Muscle layer of duodenum (tissue), 2 donors: ENCODE results near the gene GHSR.
A peak's percentile ranks its signal among the peaks of the same experiment; 100 is the strongest.

Source experiments
- H3K27ac ChIP-seq: one replicate; pipeline ENCODE4 v1.7.0; 2013; ENCODE audit warnings: mild to moderate bottlenecking, low read length
- H3K27me3 ChIP-seq: one replicate; pipeline ENCODE4 v1.7.0; 2013; ENCODE audit warnings: low read depth, mild to moderate bottlenecking, control low read depth, low read length
- H3K36me3 ChIP-seq, 2 donors: one replicate each; pipeline ENCODE4 v1.7.0; 2013; ENCODE audit warnings: low read length in 2 of 2, control low read depth in 1 of 2, mild to moderate bottlenecking in 1 of 2; ENCODE audit not compliant: insufficient read depth in 2 of 2, control insufficient read depth in 1 of 2
- H3K4me1 ChIP-seq, 2 donors: one replicate each; pipeline ENCODE4 v1.7.0; 2013; ENCODE audit warnings: low read length in 2 of 2, mild to moderate bottlenecking in 2 of 2, control low read depth in 1 of 2, moderate library complexity in 1 of 2; ENCODE audit not compliant: insufficient read depth in 2 of 2, control insufficient read depth in 1 of 2
- H3K4me3 ChIP-seq, 2 donors: one replicate each; pipeline ENCODE4 v1.7.0; 2013; ENCODE audit warnings: low read length in 2 of 2, low read depth in 1 of 2, mild to moderate bottlenecking in 1 of 2
- H3K9me3 ChIP-seq, 2 donors: one replicate each; pipeline ENCODE4 v1.7.0; 2013; ENCODE audit warnings: low read length in 2 of 2, control low read depth in 1 of 2, mild to moderate bottlenecking in 1 of 2; ENCODE audit not compliant: control insufficient read depth in 1 of 2
- donor health status: healthy.

GHSR gene

DNA sequence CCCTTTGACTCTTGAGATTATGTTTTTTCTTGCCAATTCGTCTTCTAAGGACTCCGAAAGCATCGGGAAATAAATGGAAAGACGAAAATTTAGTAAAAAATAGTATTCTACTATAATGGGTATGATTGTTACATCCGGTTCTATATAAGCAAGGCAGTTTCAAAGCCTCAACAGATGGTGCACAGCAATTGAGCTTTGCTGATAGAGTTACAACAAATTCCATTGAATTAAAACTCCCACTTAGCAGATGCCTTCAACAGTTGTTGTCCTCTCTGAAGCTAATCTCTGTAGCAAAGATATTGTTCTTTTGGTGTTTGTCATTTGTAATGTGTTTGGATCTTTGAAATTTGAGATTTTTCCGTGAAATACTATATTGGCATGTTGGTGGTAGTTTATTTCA is 16.1 kb upstream of the GHSR start:
- no peaks in the 10 kb centered on the region for H3K27me3 ChIP-seq
- no peaks in the 10 kb centered on the region for H3K4me1 ChIP-seq
- H3K36me3 ChIP-seq = no peaks in the 10 kb centered on the region
- no peaks in the 10 kb centered on the region for H3K9me3 ChIP-seq
- no peak overlapping the region for H3K27ac ChIP-seq
- no peak overlapping the region for H3K4me3 ChIP-seq

DNA sequence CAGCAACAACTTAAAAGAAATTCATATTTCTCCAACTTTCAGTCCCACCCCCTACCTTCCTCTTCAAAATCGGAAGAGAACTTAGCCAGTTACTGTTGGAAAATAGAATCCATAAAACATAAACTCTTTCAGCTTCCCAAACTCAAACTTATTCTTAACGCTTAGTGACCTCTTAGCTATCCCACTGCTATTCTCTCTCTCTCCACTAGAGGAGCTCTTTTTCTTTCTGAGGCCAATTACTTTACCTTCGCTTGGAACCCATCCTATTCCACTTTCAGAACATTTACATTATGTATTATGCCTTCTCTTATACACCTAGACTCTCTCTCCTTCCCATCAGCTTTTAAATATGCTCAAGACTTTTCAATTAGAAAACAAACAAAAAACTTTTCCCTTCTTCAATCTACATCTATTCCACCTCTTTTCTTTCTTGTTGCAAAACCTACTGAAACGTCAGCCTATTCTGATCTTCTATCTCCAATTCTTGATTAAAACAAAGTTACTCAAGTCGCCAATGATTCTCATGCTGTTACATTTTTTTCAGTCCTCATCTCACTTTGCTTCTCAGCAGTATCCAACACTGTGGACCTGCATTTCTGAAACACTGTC is 13.4 kb upstream of the GHSR start:
- Histone ChIP-seq H3K36me3 (no peaks in the 10 kb centered on the region), H3K4me3 (no peak overlapping the region), H3K9me3 (no peaks in the 10 kb centered on the region), H3K4me1 (no peaks in the 10 kb centered on the region), H3K27ac (no peak overlapping the region), H3K27me3 (no peaks in the 10 kb centered on the region)

DNA sequence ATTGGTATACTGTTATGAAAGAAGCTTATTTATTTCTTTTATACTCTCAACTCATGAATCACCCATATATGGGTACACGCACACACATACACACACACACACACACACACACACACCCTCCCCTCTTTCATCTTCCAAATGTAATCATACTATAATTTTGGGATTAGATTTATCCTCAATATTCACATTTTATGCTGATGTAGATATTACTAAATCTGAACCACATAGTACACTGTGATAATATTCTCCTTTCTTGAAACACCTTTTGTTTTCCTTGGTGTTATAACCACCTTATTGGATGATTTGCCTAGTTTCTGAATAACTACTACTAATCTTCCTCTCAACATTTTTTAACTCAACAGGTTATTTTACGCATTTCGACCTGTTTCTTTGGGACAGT is 8.1 kb upstream of the GHSR start:
- no peak overlapping the region for H3K27ac ChIP-seq
- H3K4me1 ChIP-seq = no peaks in the 10 kb centered on the region
- peaks cover 3% of the 10 kb centered on the region for H3K27me3 ChIP-seq
- H3K36me3 ChIP-seq = no peaks in the 10 kb centered on the region
- no peaks in the 10 kb centered on the region for H3K9me3 ChIP-seq
- H3K4me3 ChIP-seq = no peak overlapping the region

DNA sequence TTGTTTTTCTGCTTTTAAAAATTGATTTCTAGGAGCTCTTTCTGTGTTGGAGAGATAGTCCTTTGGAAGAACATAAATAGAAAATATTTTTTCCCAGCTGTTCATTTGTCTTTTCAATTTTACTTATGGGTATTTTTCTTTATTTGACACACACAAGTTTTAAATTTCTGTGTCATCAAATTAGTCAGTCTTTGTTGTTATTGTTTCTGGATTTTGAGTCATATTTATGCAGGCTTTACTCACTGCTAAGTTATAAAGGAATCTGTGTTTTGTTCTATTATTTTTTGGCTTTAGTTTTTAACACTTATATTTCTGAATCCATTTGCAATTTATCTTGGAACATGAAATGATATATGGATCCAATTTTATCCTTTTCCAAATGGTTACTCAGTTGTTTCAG is 5.9 kb upstream of the GHSR start:
- H3K27me3 ChIP-seq = peaks cover 18% of the 10 kb centered on the region
- no peaks in the 10 kb centered on the region for H3K9me3 ChIP-seq
- H3K4me3 ChIP-seq = no peak overlapping the region
- no peaks in the 10 kb centered on the region for H3K36me3 ChIP-seq
- peaks cover 0 to 6% of the 10 kb centered on the region in 2 donors for H3K4me1 ChIP-seq
- no peak overlapping the region for H3K27ac ChIP-seq

DNA sequence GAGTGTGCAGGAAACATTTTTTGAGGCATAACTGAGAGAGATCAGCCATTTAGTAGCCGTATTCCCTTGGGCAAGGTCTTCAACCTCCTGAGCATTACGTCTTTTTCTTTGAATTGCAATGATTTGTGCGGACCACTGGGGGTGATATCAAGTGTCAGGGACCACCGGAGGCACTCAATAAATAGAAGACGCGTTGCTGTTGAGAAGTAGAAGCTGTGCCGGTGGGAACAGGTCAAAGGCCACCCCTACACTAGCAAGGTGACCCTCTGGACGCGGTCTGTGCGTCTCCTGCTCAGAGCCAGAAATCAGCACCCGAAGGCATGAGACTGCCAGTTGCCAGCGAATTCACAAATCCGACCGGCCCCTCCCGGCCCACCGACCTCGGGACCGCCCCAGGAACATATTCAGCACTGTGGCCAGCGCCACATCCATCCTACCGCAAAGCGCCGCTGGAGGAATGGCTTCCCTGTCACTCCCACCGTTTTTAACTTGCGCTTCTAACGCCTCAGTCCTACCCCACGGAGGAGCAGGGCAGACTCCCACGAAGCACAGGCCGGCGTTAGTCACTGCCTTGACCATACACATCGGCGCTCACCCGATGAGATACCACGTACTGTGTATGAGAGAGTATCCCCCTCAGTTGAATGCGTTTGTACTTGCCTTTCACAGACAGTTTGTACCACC is 1.4 kb upstream of the GHSR start:
- Histone ChIP-seq H3K4me3 (peak overlapping the region in 1 of 2 donors; percentile 6), H3K27ac (no peak overlapping the region), H3K36me3 (no peaks in the 10 kb centered on the region), H3K9me3 (no peaks in the 10 kb centered on the region), H3K4me1 (peaks cover 0 to 21% of the 10 kb centered on the region in 2 donors), H3K27me3 (peaks cover 45% of the 10 kb centered on the region)

DNA sequence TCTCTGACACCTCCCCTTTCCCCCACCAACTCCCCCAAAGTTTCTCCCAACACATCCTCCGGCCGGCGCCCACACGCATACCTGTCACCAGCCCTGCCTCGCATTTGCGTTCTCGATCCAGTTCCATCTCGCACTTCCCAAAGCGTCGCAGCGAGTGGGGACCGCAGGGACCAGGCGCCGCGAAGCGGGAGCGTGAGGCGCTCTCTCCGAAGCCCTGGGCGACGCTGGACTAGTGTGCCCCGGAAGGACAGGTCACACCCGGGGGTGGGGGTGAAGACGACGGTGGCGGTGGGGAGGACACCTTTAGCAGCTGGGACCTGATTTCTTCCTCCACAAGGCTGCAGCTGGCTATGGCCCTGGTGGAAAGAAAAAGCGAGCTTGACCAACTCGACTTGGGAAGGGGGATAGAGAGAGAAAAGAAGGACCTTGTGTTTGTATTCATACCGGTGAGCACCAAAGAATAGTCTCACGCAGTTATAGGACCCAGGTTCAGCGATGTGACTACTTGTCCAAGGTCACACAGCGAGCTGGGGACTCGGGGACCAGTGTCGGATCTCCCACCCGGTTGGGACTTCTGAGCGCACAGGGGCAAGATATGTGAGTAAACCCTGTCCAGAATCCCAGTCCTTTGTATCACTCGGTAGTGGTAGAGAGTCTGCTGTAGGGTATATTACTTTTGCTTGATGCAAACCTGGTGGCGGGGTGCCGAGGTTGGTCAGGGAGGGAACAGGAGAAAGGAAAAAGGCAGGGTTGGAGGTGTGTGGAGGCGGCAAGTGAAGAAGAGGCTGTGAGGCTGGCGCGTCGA is 607 bp upstream of the GHSR start:
- Histone ChIP-seq H3K27ac (no peak overlapping the region), H3K36me3 (no peaks in the 10 kb centered on the region), H3K27me3 (peaks cover 45% of the 10 kb centered on the region), H3K4me3 (no peak overlapping the region), H3K4me1 (peaks cover 0 to 21% of the 10 kb centered on the region in 2 donors), H3K9me3 (no peaks in the 10 kb centered on the region)

DNA sequence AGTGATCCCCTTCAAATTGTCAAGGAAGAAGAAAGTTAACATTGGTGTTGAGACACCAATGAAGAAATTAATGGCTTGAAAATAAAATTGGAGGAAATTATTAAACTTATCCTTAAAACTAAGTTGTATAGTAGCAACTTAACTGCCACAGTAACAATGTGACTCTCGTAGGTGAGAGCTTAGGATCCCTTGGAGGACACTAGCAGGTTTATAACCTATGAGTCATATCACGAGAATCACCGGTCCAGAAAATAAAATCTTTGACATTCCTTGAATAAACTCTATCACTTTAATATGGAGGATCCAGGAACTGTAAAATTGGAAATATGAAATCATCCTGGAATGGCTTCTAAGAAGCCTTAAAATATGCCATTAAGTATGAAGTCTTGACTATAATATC is 2.1 kb downstream of the GHSR start:
- Histone ChIP-seq H3K4me1 (peaks cover 0 to 21% of the 10 kb centered on the region in 2 donors), H3K36me3 (no peaks in the 10 kb centered on the region), H3K27ac (no peak overlapping the region), H3K4me3 (no peak overlapping the region), H3K27me3 (peaks cover 40% of the 10 kb centered on the region), H3K9me3 (no peaks in the 10 kb centered on the region)

DNA sequence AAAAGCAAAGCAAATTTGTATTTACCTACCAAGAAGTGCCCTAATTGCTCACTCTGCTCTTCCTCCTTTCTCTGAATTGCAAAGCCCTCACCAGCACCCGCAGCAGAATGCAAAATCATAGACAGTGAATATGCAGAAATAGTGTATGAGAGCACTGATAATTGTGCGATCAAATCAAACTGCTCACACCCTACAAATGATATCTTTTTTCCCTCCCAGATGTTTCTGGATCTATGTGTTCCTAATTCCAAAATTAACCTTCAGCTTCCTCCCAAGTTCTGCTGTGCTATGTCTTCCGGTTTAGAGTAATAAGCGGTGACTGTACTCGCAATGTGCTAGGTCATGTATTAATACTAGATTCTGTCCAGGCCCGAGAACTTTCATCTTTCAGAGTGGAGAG is 3.4 kb downstream of the GHSR start:
- H3K4me1 ChIP-seq = peaks cover 0 to 21% of the 10 kb centered on the region in 2 donors
- H3K9me3 ChIP-seq = no peaks in the 10 kb centered on the region
- H3K4me3 ChIP-seq = no peak overlapping the region
- H3K27ac ChIP-seq = no peak overlapping the region
- no peaks in the 10 kb centered on the region for H3K36me3 ChIP-seq
- peaks cover 33% of the 10 kb centered on the region for H3K27me3 ChIP-seq

DNA sequence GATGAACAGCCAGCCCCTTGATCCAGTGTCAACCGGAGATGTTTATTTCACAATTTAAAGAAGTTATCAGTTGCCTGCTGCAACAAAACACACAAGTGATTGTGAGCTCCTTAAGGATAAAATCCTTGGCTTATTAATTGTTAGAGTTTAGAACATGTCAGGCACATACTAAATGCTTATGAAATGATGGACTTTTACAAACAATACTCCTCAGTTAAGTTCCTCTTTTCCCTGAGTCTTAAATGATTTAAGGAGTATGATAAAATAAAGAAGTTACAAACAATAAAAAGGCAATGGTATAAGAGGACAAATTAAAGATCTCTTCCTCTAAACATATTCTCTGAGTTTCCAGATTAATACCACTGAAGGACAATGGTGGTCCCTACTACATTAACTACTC is 5.7 kb downstream of the GHSR start:
- H3K4me1 ChIP-seq = no peaks in the 10 kb centered on the region
- H3K27ac ChIP-seq = no peak overlapping the region
- no peaks in the 10 kb centered on the region for H3K36me3 ChIP-seq
- H3K9me3 ChIP-seq = no peaks in the 10 kb centered on the region
- H3K4me3 ChIP-seq = no peak overlapping the region
- peaks cover 11% of the 10 kb centered on the region for H3K27me3 ChIP-seq

DNA sequence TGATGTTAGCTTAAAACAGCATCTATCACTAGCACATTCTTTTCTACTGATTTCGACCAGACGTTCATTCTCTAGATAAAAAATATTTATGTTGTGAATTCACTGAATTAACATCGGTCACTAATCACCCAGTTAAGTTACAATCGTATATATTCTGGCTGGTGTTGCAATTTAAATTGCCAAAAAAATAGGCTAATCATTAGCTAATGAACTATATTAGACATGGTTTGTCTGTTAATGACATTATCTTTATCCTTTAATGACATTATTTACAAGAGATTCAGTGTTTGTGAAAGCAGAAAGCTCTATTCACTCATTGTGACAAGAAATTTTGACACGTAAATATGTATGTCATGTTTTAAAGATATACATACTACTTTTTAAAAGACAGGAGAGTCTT is 6.7 kb downstream of the GHSR start:
- H3K27me3 ChIP-seq = peaks cover 1% of the 10 kb centered on the region
- no peaks in the 10 kb centered on the region for H3K9me3 ChIP-seq
- no peaks in the 10 kb centered on the region for H3K4me1 ChIP-seq
- no peak overlapping the region for H3K27ac ChIP-seq
- no peak overlapping the region for H3K4me3 ChIP-seq
- H3K36me3 ChIP-seq = no peaks in the 10 kb centered on the region

DNA sequence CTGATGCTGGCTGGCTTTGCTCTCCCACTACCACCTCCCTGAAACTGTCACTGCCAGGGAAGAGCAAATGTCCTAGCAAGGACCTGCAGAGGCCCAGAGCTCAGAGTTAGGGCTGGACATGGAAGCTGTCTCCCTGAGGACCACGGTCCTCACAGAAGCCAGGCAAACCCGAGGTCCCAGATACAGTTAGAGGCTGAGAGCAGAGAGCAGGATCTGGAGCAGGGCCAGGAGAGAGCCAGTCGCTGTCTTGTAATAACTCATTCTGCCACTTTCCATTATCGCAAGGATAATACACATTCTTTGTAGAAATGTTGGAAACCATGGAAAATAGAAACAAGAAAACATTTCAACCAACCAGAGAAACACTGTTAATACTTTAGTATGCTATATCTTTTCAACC is 10.1 kb downstream of the GHSR start:
- Histone ChIP-seq H3K4me1 (no peaks in the 10 kb centered on the region), H3K4me3 (no peak overlapping the region), H3K27ac (no peak overlapping the region), H3K27me3 (no peaks in the 10 kb centered on the region), H3K36me3 (no peaks in the 10 kb centered on the region), H3K9me3 (peaks cover 0 to under 1% of the 10 kb centered on the region in 2 donors)
